Measurements from ENCODE around the gene DOCK2. TPM values are rescaled to one million over a fixed set of nuclear protein-coding genes. Genes with fewer than 3 reads are reported as not detected.

Gene DOCK2
- total and polyA plus RNA-seq, 9 of the 15 experiments (the other 6 are each of a cell fraction or from before 2014, with no cell fraction given), result 4.5 to 42.6 (median 20.5) TPM

DNA sequence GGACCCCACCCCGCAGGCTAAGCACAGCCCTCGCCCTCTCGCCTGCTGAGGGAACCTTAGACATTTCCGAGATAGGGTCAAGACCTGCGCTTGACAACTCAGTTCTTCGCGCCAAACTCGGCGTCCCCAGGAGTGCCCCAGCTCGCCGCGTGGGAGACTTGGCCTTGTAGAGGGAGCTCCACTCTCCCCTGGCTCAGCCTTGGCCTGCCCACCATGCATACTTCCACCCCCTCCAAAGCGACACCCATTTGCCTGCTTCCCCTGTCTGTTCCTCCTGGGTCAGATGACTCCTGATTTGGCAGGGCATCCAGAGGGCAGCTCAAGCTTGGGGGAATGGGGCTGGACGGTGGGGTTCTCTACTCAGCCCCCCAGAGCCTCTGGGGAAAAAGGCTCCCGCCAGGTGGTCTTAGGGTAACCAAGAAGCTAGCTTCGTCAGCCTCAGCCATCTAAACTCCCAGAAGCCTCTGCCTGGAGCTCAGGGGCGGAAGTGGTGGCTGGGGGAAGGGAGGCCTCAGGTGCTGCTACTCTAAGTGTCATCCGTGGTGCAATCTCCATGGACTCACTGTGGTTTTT, 560 bp downstream of the DOCK2 start (continued):
- no peak for TF ChIP-seq ARID3A (IDR thresholded peaks at IDR 0.05; ENCODE audit: borderline replicate concordance, low read depth, low read length)
- TF ChIP-seq HDAC1 (IDR thresholded peaks at IDR 0.05), result no peak
- no peak for TF ChIP-seq ZNF311 (CRISPR knock-in tag; IDR thresholded peaks at IDR 0.05)
- TF ChIP-seq PRPF4 (IDR thresholded peaks at IDR 0.05; ENCODE audit: insufficient read depth, low read depth, low read length, poor library complexity, severe bottlenecking), result no peak
- TF ChIP-seq FOXJ3 (CRISPR knock-in tag; IDR thresholded peaks at IDR 0.05), result no peak
- no peak for TF ChIP-seq ESRRA (IDR thresholded peaks at IDR 0.05; ENCODE audit: borderline replicate concordance, low read depth)
- no peak for TF ChIP-seq MCM5 (IDR thresholded peaks at IDR 0.05; ENCODE audit: low read depth)
- TF ChIP-seq TGIF2 (CRISPR knock-in tag; IDR thresholded peaks at IDR 0.05), result no peak

GRCh38 chr5:169641253-169641652, 4.2 kb downstream of the DOCK2 start:
- Histone ChIP-seq H2AFZ (ENCODE audit: low read depth, low read length) (no peak overlapping the region), H3K4me3 (no peak overlapping the region), H4K20me1 (replicated peaks; ENCODE audit: control insufficient read depth, insufficient read depth, low read length) (no peaks in the 10 kb centered on the region), H3K4me1 (replicated peaks in 1 of 2; ENCODE audit: control insufficient read depth in 2 of 2, insufficient read depth in 2 of 2, low read length in 2 of 2) (peaks cover 0 to 16% of the 10 kb centered on the region in 2 experiments; a peak in 3 of 5 replicates), H3K36me3 (ENCODE audit: control insufficient read depth, insufficient read depth, low read length) (no peaks in the 10 kb centered on the region; the same call in 2 of the 3 replicates), H3K9me1 (ENCODE audit: control insufficient read depth, insufficient read depth, low read length) (no peaks in the 10 kb centered on the region), H3K27me3 (ENCODE audit: control insufficient read depth in 2 of 2, insufficient read depth in 2 of 2, low read length in 2 of 2) (no peaks in the 10 kb centered on the region), H3K4me2 (ENCODE audit: insufficient read depth, low read length) (no peak overlapping the region), H3K9ac (ENCODE audit: insufficient read depth in 1 of 2, low read depth in 2 of 2, low read length in 2 of 2) (no peak overlapping the region), H3K79me2 (ENCODE audit: control insufficient read depth, insufficient read depth, low read length) (no peaks in the 10 kb centered on the region; the same call in 2 of the 3 replicates), H3K9me3 (replicated peaks; ENCODE audit: control insufficient read depth, insufficient read depth, low read depth, low read length) (peaks cover 6% of the 10 kb centered on the region; the same call in 1 of the 2 replicates), H3K27ac (ENCODE audit: extremely low read depth, low read depth, low read length) (no peak overlapping the region)
- in situ Hi-C loops (cut with MboI) (no loop called here), intact Hi-C loops (cut with micrococcal nuclease) (no loop called here)
- WGBS (ENCODE audit: insufficient coverage, low coverage, missing lambda C conversion rate), result 14% methylated on average over 6 of the region's 6 CpGs
- no TSS peak for BruUV-seq (replicated peaks)
- FAIRE-seq (no peak), DNase-seq (ENCODE audit: extremely low read depth in 1 of 4, low spot score in 3 of 4) (no peak), ATAC-seq (no peak)
- CTCF ChIA-PET (ENCODE audit: low intra/inter-chr PET ratio), result no interaction called here
- POLR2A ChIA-PET, result no interaction called here
- no peak for TF ChIP-seq ZBED1 (IDR thresholded peaks at IDR 0.05)
- no peak for TF ChIP-seq SUPT5H (IDR thresholded peaks at IDR 0.05)
- TF ChIP-seq ZNF445 (CRISPR knock-in tag; IDR thresholded peaks at IDR 0.05; ENCODE audit: low read depth), result no peak
- peak; percentile 91 for TF ChIP-seq REST (IDR thresholded peaks at IDR 0.05; ENCODE audit: borderline replicate concordance)
- peak; percentile 83 for TF ChIP-seq REST (CRISPR knock-in tag; IDR thresholded peaks at IDR 0.05; ENCODE audit: low read depth)
- peak; percentile 42; the same call in 1 of the 2 replicates for TF ChIP-seq EHMT2 (IDR thresholded peaks at IDR 0.05)

All from K562 (cell line).